IMR-90 (cell line): Measurements from ENCODE around the gene DUS1L. TPM values are rescaled to one million over a fixed set of nuclear protein-coding genes. Genes with fewer than 3 reads are reported as not detected.
A peak's percentile ranks its signal among the peaks of the same experiment; 100 is the strongest.

Experiments
- ATAC-seq: fragments of 200-7000 bp; cut with Tn5 transposase; 2 replicates; pipeline ENCODE4 v1.9.1; 2020; ENCODE audit warnings: low read depth, mild to moderate bottlenecking, moderate library complexity
- BruUV-seq: library from RNA; stranded (reverse); fragments of 400-500 nt; replicated peaks from 2 replicates; lab custom pipeline; 2021; lab: Mats Ljungman, UMichigan
- CTCF ChIA-PET: fragments of 300-600 bp; formaldehyde crosslinking; extraction: SDS; loops from one replicate; lab custom pipeline; 2021; ENCODE audit warnings: antibody characterized with exemption; lab: Yijun Ruan, JAX
- POLR2A ChIA-PET: fragments of 300-600 bp; sonication (Branson Sonifier 250); formaldehyde crosslinking; loops from one replicate; lab custom pipeline; 2022; ENCODE audit warnings: antibody characterized with exemption; ENCODE audit not compliant: unreplicated experiment; lab: Charles Lee
- DNase-seq: peaks from one replicate; pipeline ENCODE4 v3.0.0; 2013
- H2AFZ ChIP-seq: replicated peaks from 2 replicates; pipeline ENCODE3; 2013; ENCODE audit warnings: low read length, mild to moderate bottlenecking; ENCODE audit not compliant: poor library complexity
- H2AK5ac ChIP-seq: 2 replicates; pipeline ENCODE4 v1.6.1; 2013; ENCODE audit warnings: low read depth, low read length, inconsistent platforms
- H2AK9ac ChIP-seq: replicated peaks from 2 replicates; pipeline ENCODE3; 2013; ENCODE audit warnings: mild to moderate bottlenecking, low read depth, low read length, moderate library complexity; ENCODE audit not compliant: poor library complexity
- H2BK120ac ChIP-seq: 2 replicates; pipeline ENCODE4 v1.6.1; 2013; ENCODE audit warnings: low read depth, low read length, inconsistent platforms
- H2BK15ac ChIP-seq: 3 replicates; pipeline ENCODE4 v1.6.1; 2013; ENCODE audit warnings: low read depth, low read length, inconsistent platforms
- H2BK20ac ChIP-seq: 2 replicates; pipeline ENCODE4 v1.6.1; 2013; ENCODE audit warnings: low read depth, mild to moderate bottlenecking, inconsistent platforms, low read length, moderate library complexity
- H2BK5ac ChIP-seq: 2 replicates; pipeline ENCODE4 v1.6.1; 2013; ENCODE audit warnings: mild to moderate bottlenecking, low read depth, low read length, inconsistent platforms; ENCODE audit not compliant: poor library complexity, severe bottlenecking
- H3K14ac ChIP-seq: replicated peaks from 2 replicates; pipeline ENCODE4 v1.6.1; 2013; ENCODE audit warnings: low read depth, low read length, inconsistent platforms
- H3K18ac ChIP-seq: 2 replicates; pipeline ENCODE4 v1.6.1; 2013; ENCODE audit warnings: low read depth, low read length, control low read depth
- H3K23ac ChIP-seq: 2 replicates; pipeline ENCODE4 v1.6.1; 2013; ENCODE audit warnings: low read depth, low read length, inconsistent platforms
- H3K27ac ChIP-seq: 2 replicates; pipeline ENCODE4 v1.5.1; 2013; ENCODE audit warnings: mild to moderate bottlenecking, control low read depth, low read length; ENCODE audit not compliant: insufficient read depth
- H3K27me3 ChIP-seq: 2 replicates; pipeline ENCODE4 v1.6.1; 2013; ENCODE audit warnings: low read length; ENCODE audit not compliant: control insufficient read depth, insufficient read depth
- H3K36me3 ChIP-seq: 2 replicates; pipeline ENCODE4 v1.6.1; 2013; ENCODE audit warnings: low read length, mixed read lengths; ENCODE audit not compliant: control insufficient read depth, insufficient read depth
- H3K4ac ChIP-seq: 2 replicates; pipeline ENCODE4 v1.6.1; 2013; ENCODE audit warnings: low read depth, low read length, inconsistent platforms
- H3K4me1 ChIP-seq: 2 replicates; pipeline ENCODE4 v1.6.1; 2013; ENCODE audit warnings: low read length, mixed read lengths; ENCODE audit not compliant: control insufficient read depth, insufficient read depth
- H3K4me2 ChIP-seq: 2 replicates; pipeline ENCODE4 v1.6.1; 2013; ENCODE audit warnings: low read depth, mild to moderate bottlenecking, control low read depth, low read length, moderate library complexity
- H3K4me3 ChIP-seq: 2 replicates; pipeline ENCODE4 v1.5.1; 2013; ENCODE audit warnings: low read depth, mild to moderate bottlenecking, control low read depth, low read length, moderate library complexity; ENCODE audit not compliant: insufficient read depth
- H3K56ac ChIP-seq: 2 replicates; pipeline ENCODE4 v1.6.1; 2013; ENCODE audit warnings: low read length, inconsistent platforms; ENCODE audit not compliant: insufficient read depth; ENCODE audit errors: extremely low read depth
- H3K79me1 ChIP-seq, 2 experiments: 2 replicates each; pipeline ENCODE4 v1.6.1; 2013; ENCODE audit warnings: low read length in 2 of 2, inconsistent platforms in 1 of 2, low read depth in 1 of 2
- H3K9ac ChIP-seq: 2 replicates; pipeline ENCODE4 v1.6.1; 2013; ENCODE audit warnings: low read depth, low read length, control low read depth
- H3K9me1 ChIP-seq: 2 replicates; pipeline ENCODE4 v1.6.1; 2013; ENCODE audit warnings: low read length, inconsistent platforms; ENCODE audit not compliant: insufficient read depth
- H3K9me3 ChIP-seq: 2 replicates; pipeline ENCODE4 v1.6.1; 2013; ENCODE audit warnings: low read length; ENCODE audit not compliant: control insufficient read depth, insufficient read depth
- H4K20me1 ChIP-seq: 2 replicates; pipeline ENCODE4 v1.6.1; 2013; ENCODE audit warnings: low read length, inconsistent platforms; ENCODE audit not compliant: insufficient read depth
- H4K5ac ChIP-seq: 2 replicates; pipeline ENCODE4 v1.6.1; 2013; ENCODE audit warnings: mild to moderate bottlenecking, low read depth, low read length, control low read depth
- H4K8ac ChIP-seq, 2 experiments: 2 replicates each; pipeline ENCODE4 v1.6.1; 2013; ENCODE audit warnings: low read depth in 2 of 2, low read length in 2 of 2, control low read depth in 1 of 2, inconsistent platforms in 1 of 2
- H4K91ac ChIP-seq: 2 replicates; pipeline ENCODE4 v1.6.1; 2013; ENCODE audit warnings: low read depth, low read length, inconsistent platforms; ENCODE audit not compliant: insufficient read depth
- BHLHE40 ChIP-seq: fragments of 150-350 bp; IDR thresholded peaks from 2 replicates; pipeline ENCODE4 v1.6.1; 2016; ENCODE audit warnings: mild to moderate bottlenecking, low read depth, low read length
- CEBPB ChIP-seq: IDR thresholded peaks from 2 replicates; pipeline ENCODE4 v1.6.1; 2012; ENCODE audit warnings: low read depth, low read length, improper control_type of control experiment
- CTCF ChIP-seq: conservative IDR thresholded peaks from 2 replicates; pipeline ENCODE4 v1.5.1; 2012; ENCODE audit warnings: mild to moderate bottlenecking, low read depth, low read length, improper control_type of control experiment
- ELK1 ChIP-seq: fragments of 150-350 bp; IDR thresholded peaks from 2 replicates; pipeline ENCODE4 v1.6.1; 2016; ENCODE audit warnings: low read depth, mild to moderate bottlenecking, low read length, moderate library complexity, borderline replicate concordance
- MAFK ChIP-seq: IDR thresholded peaks from 2 replicates; pipeline ENCODE4 v1.6.1; 2012; ENCODE audit warnings: low read depth, low read length, improper control_type of control experiment
- MAZ ChIP-seq: IDR thresholded peaks from 2 replicates; pipeline ENCODE4 v1.6.1; 2012; ENCODE audit warnings: low read depth, mild to moderate bottlenecking, low read length, improper control_type of control experiment, moderate library complexity, borderline replicate concordance
- POLR2A ChIP-seq: IDR thresholded peaks from 2 replicates; pipeline ENCODE4 v1.6.1; 2012; ENCODE audit warnings: mild to moderate bottlenecking, low read depth, low read length
- RAD21 ChIP-seq: IDR thresholded peaks from 2 replicates; pipeline ENCODE4 v1.6.1; 2012; ENCODE audit warnings: low read length, improper control_type of control experiment
- RCOR1 ChIP-seq: IDR thresholded peaks from 2 replicates; pipeline ENCODE4 v1.6.1; 2012; ENCODE audit warnings: mild to moderate bottlenecking, low read length, improper control_type of control experiment; ENCODE audit not compliant: insufficient replicate concordance
- RFX5 ChIP-seq: IDR thresholded peaks from 2 replicates; pipeline ENCODE4 v1.8.0; 2012; ENCODE audit warnings: low read depth, mild to moderate bottlenecking, low read length, moderate library complexity
- SMC3 ChIP-seq: fragments of 150-350 bp; IDR thresholded peaks from 2 replicates; pipeline ENCODE4 v1.6.1; 2016; ENCODE audit warnings: low read depth, mild to moderate bottlenecking, antibody characterized with exemption, low read length, moderate library complexity
- USF2 ChIP-seq: fragments of 150-350 bp; IDR thresholded peaks from 2 replicates; pipeline ENCODE4 v1.6.1; 2017; ENCODE audit warnings: mild to moderate bottlenecking, antibody characterized with exemption, low read length, low read depth
- WGBS, 2 experiments: methylation state at CpG; one replicate each; pipeline versions ENCODE4 v1.1.5 to v1.1.7; 2013; ENCODE audit warnings: missing lambda C conversion rate in 2 of 2; ENCODE audit not compliant: insufficient read length in 1 of 2; ENCODE audit errors: extremely low coverage in 2 of 2; 5-methylcytosine and 5-hydroxymethylcytosine counted together
- dilution Hi-C: fragments of 300-500 bp; cut with HindIII; formaldehyde crosslinking; loops from one replicate; pipeline ENCODE4 v1.14.3; 2018; ENCODE audit warnings: low sequenced_read_pairs; ENCODE audit not compliant: unreplicated experiment
- in situ Hi-C: fragments of 300-500 bp; cut with MboI; formaldehyde crosslinking; loops from 3 replicates; pipeline ENCODE4 v1.14.3; 2019; ENCODE audit warnings: low sequenced_read_pairs, inconsistent platforms, mixed read lengths
- intact Hi-C: fragments of 100-400 bp; cut with micrococcal nuclease; formaldehyde crosslinking; loops from 2 replicates; pipeline ENCODE4 v1.10.0; 2022
- polyA plus RNA-seq, 3 experiments: library from polyadenylated mRNA; depleted of rRNA; stranded (reverse); fragments of >200 nt; gene quantifications; 2 replicates each; pipeline ENCODE4 v1.2.3, GENCODE V29; 2012; ENCODE audit warnings: low replicate concordance in 1 of 3
- total RNA-seq: library from RNA; depleted of rRNA; stranded (reverse); fragments of >200 nt; gene quantifications from 2 replicates; pipeline ENCODE4 v1.2.3, GENCODE V29; 2012

DUS1L gene
- total and polyA plus RNA-seq, 2 of the 4 experiments (the other 2 are of a cell fraction), result 29.0 to 76.9 TPM

- no peak for TF ChIP-seq CTCF
Measured at GRCh38 chr17:82097919-82098168, 32.2 kb upstream of the DUS1L start (continued).

- peak overlapping the region; percentile 88 for H2AFZ ChIP-seq
- peaks cover 0 to 56% of the 10 kb centered on the region in 2 experiments for H3K79me1 ChIP-seq
- 0 out of 2 replicates have a peak overlapping the region, but pooled peaks have one; percentile 10 for H2BK20ac ChIP-seq
- H2AK9ac ChIP-seq, result peak overlapping the region; percentile 98
- H3K14ac ChIP-seq, result peak overlapping the region; percentile 96
- WGBS, 2 experiments, result 2% methylated on average over 39 of the region's 77 CpGs; no CpG with 5 or more reads in 1 of the 2 experiments
- ATAC-seq (peak; percentile 38), DNase-seq (peak; percentile 64)
- no peak overlapping the region; the same call in 1 of the 2 replicates for H3K18ac ChIP-seq
- H4K20me1 ChIP-seq, result peaks cover 31% of the 10 kb centered on the region
- peak overlapping the region; percentile 54 for H3K4me3 ChIP-seq
- H3K4ac ChIP-seq, result peak overlapping the region; percentile 89
- H4K91ac ChIP-seq, result peak overlapping the region; percentile 62; the same call in 1 of the 2 replicates
- POLR2A ChIA-PET, result interaction anchor here (0.6 to 1.5 kb wide), 2 partner anchors 60 to 242 kb away, joined by 3 to 4 read pairs; partner anchors contain the start of gene DCXR
- peak overlapping the region; percentile 16 to 56; a peak in 1 of 4 replicates for H4K8ac ChIP-seq
- peaks cover 5% of the 10 kb centered on the region; the same call in 1 of the 2 replicates for H3K9me1 ChIP-seq
- CTCF ChIA-PET, result no interaction called here
- peak overlapping the region; percentile 94 for H2AK5ac ChIP-seq
- H3K23ac ChIP-seq, result peak overlapping the region; percentile 94
- peak overlapping the region; percentile 41; the same call in 1 of the 2 replicates for H3K56ac ChIP-seq
- H3K4me1 ChIP-seq, result peaks cover 13% of the 10 kb centered on the region
- in situ Hi-C loops (no loop called here), dilution Hi-C loops (no loop called here), intact Hi-C loops (no loop called here)
- peak overlapping the region; percentile 87 for H3K9ac ChIP-seq
- H2BK15ac ChIP-seq, result no peak overlapping the region
- H3K36me3 ChIP-seq, result peaks cover 29% of the 10 kb centered on the region
- H3K4me2 ChIP-seq, result peak overlapping the region; percentile 83
- H2BK120ac ChIP-seq, result no peak overlapping the region
- BruUV-seq, result no TSS peak
- no peak overlapping the region for H4K5ac ChIP-seq
- no peaks in the 10 kb centered on the region for H3K9me3 ChIP-seq
- no peaks in the 10 kb centered on the region for H3K27me3 ChIP-seq
- H3K27ac ChIP-seq, result peak overlapping the region; percentile 74
- H2BK5ac ChIP-seq, result peak overlapping the region; percentile 57
- TF ChIP-seq RFX5, result no peak
- peak; percentile 23; the same call in 1 of the 2 replicates for TF ChIP-seq POLR2A
- no peak for TF ChIP-seq CEBPB
- TF ChIP-seq MAZ, result peak; percentile 28; the same call in 1 of the 2 replicates
- no peak for TF ChIP-seq MAFK
- no peak for TF ChIP-seq RAD21
- no peak for TF ChIP-seq RCOR1
- TF ChIP-seq USF2, result peak; percentile 60
- TF ChIP-seq ELK1, result no peak
- peak; percentile 12; the same call in 1 of the 2 replicates for TF ChIP-seq BHLHE40
- no peak for TF ChIP-seq SMC3
Measured at GRCh38 chr17:82097184-82097918, 31.7 kb upstream of the DUS1L start.
